ENCODE measurements around the gene OPRM1.

DNA sequence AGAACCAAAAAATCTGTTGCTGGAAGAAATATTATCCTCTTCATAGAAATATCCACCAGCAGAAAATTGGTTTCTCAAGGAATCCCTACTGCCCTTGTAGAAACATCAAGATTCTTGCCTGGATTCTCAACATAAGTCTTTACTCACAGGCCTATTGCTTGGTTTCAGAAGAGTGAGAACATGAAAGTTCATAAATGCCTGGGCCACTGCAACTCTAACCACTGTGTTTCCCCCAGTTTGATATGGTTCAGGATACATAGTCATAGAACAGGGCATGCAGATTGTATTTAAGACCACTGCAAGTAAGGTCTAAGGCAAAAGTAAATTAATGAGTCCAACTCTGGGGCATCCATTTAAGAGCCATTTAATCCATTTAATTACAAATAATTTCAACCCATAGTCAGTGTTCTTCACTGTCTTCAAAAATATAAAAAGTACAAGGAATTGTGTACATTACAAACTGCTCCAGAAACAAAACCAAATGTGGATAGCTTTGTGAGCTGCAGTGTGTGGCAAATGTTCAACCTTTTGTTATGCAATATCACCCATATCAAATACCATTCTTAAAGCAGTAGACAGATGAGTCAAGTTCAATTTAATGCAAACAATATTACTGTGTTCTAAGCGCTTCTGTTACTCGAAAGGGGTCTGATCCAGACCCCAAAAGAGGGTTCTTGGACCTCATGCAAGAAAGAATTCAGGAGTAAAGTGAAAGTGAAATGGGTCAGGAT lies 83.3 kb downstream of the OPRM1 start:
- TF ChIP-seq CTCF (IDR thresholded peaks at IDR 0.05): no peak
- TF ChIP-seq POLR2A (IDR thresholded peaks at IDR 0.05): no peak

Measured in Peyer's patch (tissue), 4 donors.